Stimulated activated CD8-positive, alpha-beta memory T cell treated with anti-CD3 and anti-CD28 coated beads, Interleukin-4, amount 100 ng/mL, for 1 hour (primary cell): ENCODE data around the gene MARCHF11.

Experiments used
- DNase-seq, 2 donors: peaks; one replicate each; pipeline ENCODE4 v3.0.0-alpha.2; 2020; ENCODE audit warnings: low read depth in 2 of 2, low spot score in 1 of 2

MARCHF11 gene, protein sequence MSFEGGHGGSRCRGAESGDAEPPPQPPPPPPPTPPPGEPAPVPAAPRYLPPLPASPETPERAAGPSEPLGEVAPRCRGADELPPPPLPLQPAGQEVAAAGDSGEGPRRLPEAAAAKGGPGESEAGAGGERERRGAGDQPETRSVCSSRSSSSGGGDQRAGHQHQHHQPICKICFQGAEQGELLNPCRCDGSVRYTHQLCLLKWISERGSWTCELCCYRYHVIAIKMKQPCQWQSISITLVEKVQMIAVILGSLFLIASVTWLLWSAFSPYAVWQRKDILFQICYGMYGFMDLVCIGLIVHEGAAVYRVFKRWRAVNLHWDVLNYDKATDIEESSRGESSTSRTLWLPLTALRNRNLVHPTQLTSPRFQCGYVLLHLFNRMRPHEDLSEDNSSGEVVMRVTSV

GRCh38 chr5:16179511-16179935 lies at the start of gene MARCHF11:
TSS of gene MARCHF11 (minus strand) at chr5:16179791. CDS start at chr5:16179575, 216 bp downstream.
- DNase-seq: no peak

- no peak for DNase-seq
These were observed 46.3 kb upstream of the MARCHF11 start for GRCh38 chr5:16225927-16226326.

GRCh38 chr5:16192311-16192710 lies 12.7 kb upstream of the MARCHF11 start:
- no peak for DNase-seq

GRCh38 chr5:16180789-16181082 lies 1.1 kb upstream of the MARCHF11 start:
- DNase-seq: no peak

GRCh38 chr5:16179936-16180788 lies 571 bp upstream of the MARCHF11 start:
- DNase-seq: no peak

GRCh38 chr5:16178745-16179372 lies 732 bp downstream of the MARCHF11 start:
- DNase-seq: no peak

DNA sequence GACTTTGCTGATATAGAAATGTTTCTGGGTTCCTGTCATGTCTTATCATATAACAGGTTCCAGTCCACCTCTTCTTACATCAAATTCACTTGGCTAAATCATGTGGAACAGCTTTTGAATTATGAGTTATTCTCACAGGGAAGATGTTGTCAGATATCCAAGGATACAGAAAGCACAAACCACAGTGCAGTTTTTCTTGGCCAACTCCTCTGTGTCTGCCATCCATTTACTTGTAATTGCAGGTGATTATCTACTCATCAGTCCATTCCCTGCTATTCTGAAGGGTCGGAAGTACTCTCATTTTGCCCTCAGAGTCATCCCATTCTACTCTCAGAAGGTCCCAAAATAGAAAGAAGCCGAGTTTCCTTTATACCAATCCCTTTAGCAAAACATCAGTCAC lies 10.0 kb downstream of the MARCHF11 start:
- no peak for DNase-seq

DNA sequence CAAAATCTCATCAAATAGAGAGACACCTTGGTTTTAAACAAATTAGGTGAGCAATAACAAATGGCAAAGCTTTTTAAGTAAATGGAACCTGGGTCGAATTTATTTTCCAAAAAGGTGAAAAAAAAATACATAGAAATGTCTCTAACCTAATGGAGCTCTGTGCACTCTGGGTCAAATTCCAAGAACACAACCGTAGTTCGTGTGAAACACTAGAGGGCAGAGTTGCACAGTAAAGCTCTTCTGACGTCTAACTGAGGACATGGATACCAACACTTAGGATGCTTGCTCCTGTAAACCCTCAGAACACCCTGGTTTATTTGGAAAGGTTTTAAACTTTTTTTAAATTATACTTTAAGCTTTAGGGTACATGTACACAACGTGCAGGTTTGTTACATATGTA lies 18.9 kb downstream of the MARCHF11 start:
- no peak for DNase-seq

- no peak for DNase-seq
These were observed 20.0 kb downstream of the MARCHF11 start for GRCh38 chr5:16159636-16160035.

DNA sequence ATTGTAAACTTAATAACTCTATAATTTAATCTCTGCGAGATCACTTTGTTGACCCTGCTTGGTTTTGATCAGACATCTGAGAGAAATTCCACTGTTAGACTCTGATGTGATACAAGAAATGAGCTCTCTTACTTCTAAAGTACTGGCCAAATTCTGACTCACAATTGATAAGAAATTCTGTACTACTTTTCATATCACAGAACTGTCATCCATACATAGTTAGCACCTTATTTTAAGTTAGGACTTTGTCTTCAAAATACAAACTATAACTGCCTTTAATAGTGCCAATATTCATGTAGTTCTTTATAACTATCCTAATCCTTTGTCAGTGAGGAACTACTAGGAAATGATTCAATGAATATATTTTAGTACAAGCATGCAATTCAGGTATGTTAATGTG lies 23.4 kb downstream of the MARCHF11 start:
- no peak for DNase-seq

DNA sequence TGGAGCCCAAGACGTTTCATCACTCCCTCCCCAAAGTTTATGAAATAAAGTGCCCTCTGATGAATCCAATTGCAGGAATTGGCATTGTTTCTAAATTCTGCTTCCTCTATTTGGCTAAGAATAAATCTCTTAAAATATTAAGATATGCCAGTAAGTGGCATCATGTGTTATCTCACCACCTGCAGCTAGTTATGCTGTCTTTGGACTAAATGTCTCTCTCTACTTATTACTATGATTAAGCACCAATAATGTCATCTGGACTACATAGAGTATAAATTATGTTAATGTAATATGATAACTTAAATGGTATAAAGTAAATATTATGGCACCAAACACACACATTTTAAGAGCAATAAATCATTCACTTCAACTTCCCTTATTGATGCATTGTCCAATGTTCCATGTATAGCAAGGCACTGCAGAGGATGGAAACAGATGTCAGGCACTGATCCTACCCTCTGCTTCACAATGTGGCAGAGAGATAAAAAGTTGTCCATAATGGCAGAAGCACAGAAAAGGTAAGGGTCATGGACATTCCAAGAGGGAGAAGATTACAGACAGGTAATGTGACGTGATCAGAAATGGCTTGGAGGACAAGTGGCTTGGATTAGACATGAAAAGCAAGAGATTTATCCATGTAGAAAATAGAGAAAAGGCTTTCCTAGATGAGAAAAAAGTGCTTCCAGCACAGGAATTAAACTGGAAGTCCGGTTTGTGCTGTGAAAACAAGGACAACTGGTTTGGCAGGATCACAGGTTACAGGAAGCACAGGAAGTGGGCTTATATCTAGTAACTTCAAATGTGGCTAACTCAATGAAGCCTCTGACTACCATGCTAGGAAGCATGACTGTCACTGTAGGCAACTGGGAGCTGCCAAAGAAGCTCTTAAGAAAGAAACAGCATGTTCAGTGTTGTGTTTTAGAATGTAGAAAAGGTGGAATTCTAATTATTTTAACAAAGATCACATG lies 26.7 kb downstream of the MARCHF11 start:
- DNase-seq: no peak

GRCh38 chr5:16149621-16150020 lies 30.0 kb downstream of the MARCHF11 start:
- no peak for DNase-seq

- no peak for DNase-seq
These were observed 32.3 kb downstream of the MARCHF11 start for GRCh38 chr5:16147179-16147900.

GRCh38 chr5:16144416-16144815 lies 35.2 kb downstream of the MARCHF11 start:
- no peak for DNase-seq

GRCh38 chr5:16143361-16144049 lies 36.1 kb downstream of the MARCHF11 start:
- no peak for DNase-seq

- no peak for DNase-seq
These were observed 38.6 kb downstream of the MARCHF11 start for GRCh38 chr5:16140944-16141343.

DNA sequence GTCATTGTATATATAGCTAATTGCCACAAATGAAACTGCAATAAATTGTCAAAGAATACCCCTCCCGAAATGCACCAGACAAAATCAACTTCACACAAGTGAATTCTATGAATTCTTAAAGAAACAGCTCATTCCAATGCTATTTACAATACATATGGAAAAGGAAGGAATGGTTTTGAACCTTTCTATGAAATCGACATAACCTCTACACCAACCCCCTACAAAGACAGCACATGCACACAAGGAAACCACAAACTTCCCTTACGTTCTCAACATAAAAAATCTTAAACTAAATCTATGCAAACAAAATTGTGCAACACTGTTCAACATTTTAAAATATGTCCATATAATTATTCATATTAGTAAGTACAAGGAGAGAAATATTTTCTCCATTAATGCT lies 39.2 kb downstream of the MARCHF11 start:
- no peak for DNase-seq

- no peak for DNase-seq
These were observed 42.4 kb downstream of the MARCHF11 start for GRCh38 chr5:16137177-16137576.

DNA sequence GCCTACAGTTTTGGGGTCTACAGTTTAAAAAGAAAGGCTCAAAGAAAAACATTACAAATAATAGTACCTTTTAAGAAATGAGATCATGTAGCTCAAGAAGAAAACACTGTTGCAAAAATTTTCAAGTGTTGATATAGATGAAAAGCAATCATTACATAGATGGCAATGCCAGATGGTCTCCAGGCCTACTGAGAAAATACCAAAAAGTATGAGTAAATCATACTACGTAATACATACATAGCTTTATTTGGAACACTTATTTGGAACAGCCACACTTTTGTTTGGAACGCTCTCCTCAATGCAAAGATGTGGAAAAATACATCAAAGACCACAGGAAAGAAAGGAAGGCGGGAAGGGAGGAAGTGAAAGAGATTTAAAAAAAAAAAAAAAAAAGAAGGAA lies 44.1 kb downstream of the MARCHF11 start:
- DNase-seq: no peak

DNA sequence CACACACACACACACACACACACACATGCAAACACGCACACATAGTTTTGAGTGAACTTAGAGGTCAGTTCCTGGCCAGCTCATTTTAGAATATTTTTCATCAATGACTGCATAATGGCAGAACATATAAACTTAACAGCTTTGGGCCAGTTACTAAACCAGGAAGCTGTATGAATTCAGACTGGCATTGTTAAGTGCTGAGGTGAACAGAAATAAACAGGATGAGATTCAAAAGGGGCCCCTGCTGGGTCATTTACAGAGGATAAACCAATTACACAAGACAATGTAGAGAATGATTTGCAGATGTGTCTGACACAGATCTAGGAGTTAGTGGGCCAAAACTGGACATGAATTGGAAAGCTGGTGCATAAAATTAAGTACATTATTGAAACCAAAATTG lies 44.6 kb downstream of the MARCHF11 start:
- DNase-seq: no peak
